Neural progenitor cell (in vitro differentiated cells): ENCODE data around the gene CD46. TPM values are rescaled to one million over a fixed set of nuclear protein-coding genes. Genes with fewer than 3 reads are reported as not detected.

Source experiments
- DNase-seq: peaks from one replicate; pipeline ENCODE4 v3.0.0-alpha.2; 2016; ENCODE audit warnings: low spot score
- H2AFZ ChIP-seq: fragments of 200-600 bp; sonication (generic); replicated peaks from 2 replicates; pipeline ENCODE4 v1.6.1; 2016; ENCODE audit warnings: antibody characterized with exemption
- H3F3A ChIP-seq: fragments of 200-600 bp; sonication (generic); 2 replicates; pipeline ENCODE4 v1.6.1; 2016; ENCODE audit warnings: antibody characterized with exemption, low read depth
- H3K27ac ChIP-seq: fragments of 200-600 bp; sonication (generic); 2 replicates; pipeline ENCODE4 v1.5.1; 2016; ENCODE audit warnings: mild to moderate bottlenecking
- H3K27me3 ChIP-seq: fragments of 200-600 bp; sonication (generic); 2 replicates; pipeline ENCODE4 v1.6.1; 2016; ENCODE audit warnings: mild to moderate bottlenecking, moderate library complexity
- H3K36me3 ChIP-seq: fragments of 200-600 bp; sonication (generic); 2 replicates; pipeline ENCODE4 v1.5.1; 2016
- H3K4me1 ChIP-seq: fragments of 200-600 bp; sonication (generic); 2 replicates; pipeline ENCODE4 v1.6.1; 2016; ENCODE audit warnings: mixed run types
- H3K4me2 ChIP-seq: fragments of 200-600 bp; sonication (generic); 2 replicates; pipeline ENCODE4 v1.6.1; 2016
- H3K4me3 ChIP-seq: fragments of 200-600 bp; sonication (generic); 2 replicates; pipeline ENCODE4 v1.5.1; 2016
- H3K79me2 ChIP-seq: fragments of 200-600 bp; sonication (generic); 2 replicates; pipeline ENCODE4 v1.6.1; 2016; ENCODE audit warnings: low read depth
- H3K9ac ChIP-seq: fragments of 200-600 bp; sonication (generic); 2 replicates; pipeline ENCODE4 v1.6.1; 2016
- H3K9me3 ChIP-seq: fragments of 200-600 bp; sonication (generic); 2 replicates; pipeline ENCODE4 v1.5.1; 2016; ENCODE audit warnings: low read depth
- H4K20me1 ChIP-seq: fragments of 200-600 bp; sonication (generic); 2 replicates; pipeline ENCODE4 v1.6.1; 2016; ENCODE audit warnings: low read depth
- H3K27ac Mint-ChIP-seq: 3 replicates; pipeline ENCODE4 v1.8.0; 2021; ENCODE audit warnings: mixed read lengths
- H3K27me3 Mint-ChIP-seq: 2 replicates; pipeline ENCODE4 v1.8.0; 2022; ENCODE audit warnings: low read depth, mild to moderate bottlenecking, inconsistent platforms, moderate library complexity, mixed read lengths; ENCODE audit not compliant: insufficient read depth
- H3K36me3 Mint-ChIP-seq: 3 replicates; pipeline ENCODE4 v1.8.0; 2021; ENCODE audit warnings: mixed read lengths
- H3K4me1 Mint-ChIP-seq: 3 replicates; pipeline ENCODE4 v1.8.0; 2021; ENCODE audit warnings: mixed read lengths
- H3K4me3 Mint-ChIP-seq: 3 replicates; pipeline ENCODE4 v1.8.0; 2021; ENCODE audit warnings: mild to moderate bottlenecking, moderate library complexity, mixed read lengths
- H3K9me3 Mint-ChIP-seq: 3 replicates; pipeline ENCODE4 v1.8.0; 2020; ENCODE audit warnings: mixed read lengths
- EZH2 ChIP-seq: fragments of 200-600 bp; sonication (generic); IDR thresholded peaks from 2 replicates; pipeline ENCODE4 v1.6.1; 2017; ENCODE audit warnings: antibody characterized with exemption, mild to moderate bottlenecking, moderate library complexity
- EZH2phosphoT487 ChIP-seq: fragments of 200-600 bp; sonication (generic); IDR thresholded peaks from 2 replicates; pipeline ENCODE4 v1.6.1; 2017; ENCODE audit warnings: antibody characterized with exemption
- total RNA-seq: library from RNA; depleted of rRNA; stranded (reverse); fragments of >200 nt; gene quantifications from 2 replicates; pipeline ENCODE4 v1.2.3, GENCODE V29; 2015; ENCODE audit warnings: low replicate concordance
- TF ChIP-seq, protein P1 (sequence below): fragments of 200-600 bp; sonication (generic); IDR thresholded peaks from 2 replicates; pipeline ENCODE4 v1.5.1; 2017; ENCODE audit warnings: antibody characterized with exemption, mild to moderate bottlenecking

Gene CD46
- total RNA-seq, 1 donor from 2014 or later: 186 TPM

DNA sequence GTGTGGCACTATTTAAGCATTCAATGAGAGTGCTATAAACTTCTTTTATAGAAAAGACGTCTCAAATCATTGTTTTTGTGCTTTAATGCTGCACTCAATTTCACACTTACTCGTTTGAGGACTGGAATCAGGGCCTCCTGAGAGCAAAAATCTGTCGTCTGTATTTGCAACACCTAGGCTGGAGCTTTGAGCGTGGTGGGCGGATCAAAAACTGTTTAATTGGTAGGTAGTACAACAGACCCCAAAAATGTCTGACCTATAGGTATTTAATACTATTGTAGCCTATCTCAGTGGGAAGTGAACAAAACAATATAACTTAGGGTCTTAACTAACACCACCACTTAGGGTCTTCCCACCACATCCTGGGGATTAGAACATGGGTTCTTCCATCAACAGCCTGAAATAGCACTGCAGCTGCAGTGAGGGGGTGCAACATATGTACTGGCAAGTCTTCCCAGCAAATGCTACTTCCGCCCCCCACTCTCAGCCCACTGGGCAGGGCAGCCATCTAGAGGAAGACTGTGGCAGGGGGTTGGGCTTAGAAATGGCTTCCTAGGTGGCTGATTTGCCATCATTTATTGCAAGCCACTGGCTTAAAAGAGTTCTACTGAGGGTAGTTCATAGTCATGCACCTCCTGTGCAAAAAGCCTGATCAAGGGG lies 48.3 kb downstream of the CD46 start:
- no peaks in the 10 kb centered on the region for H3K27me3 ChIP-seq
- Mint-ChIP-seq H3K27ac (no peak overlapping the region), H3K9me3 (no peaks in the 10 kb centered on the region), H3K4me3 (no peak overlapping the region), H3K27me3 (no peaks in the 10 kb centered on the region), H3K36me3 (peaks cover 9% of the 10 kb centered on the region), H3K4me1 (peaks cover 3% of the 10 kb centered on the region)
- no peak for DNase-seq
- H2AFZ ChIP-seq: no peak overlapping the region
- H3K79me2 ChIP-seq: no peaks in the 10 kb centered on the region
- H3K9ac ChIP-seq: no peak overlapping the region
- H3K9me3 ChIP-seq: no peaks in the 10 kb centered on the region
- no peak overlapping the region for H3K27ac ChIP-seq
- H3K36me3 ChIP-seq: no peaks in the 10 kb centered on the region
- no peak overlapping the region for H3K4me2 ChIP-seq
- H3F3A ChIP-seq: peaks cover 8% of the 10 kb centered on the region
- TF ChIP-seq, protein P1, sequence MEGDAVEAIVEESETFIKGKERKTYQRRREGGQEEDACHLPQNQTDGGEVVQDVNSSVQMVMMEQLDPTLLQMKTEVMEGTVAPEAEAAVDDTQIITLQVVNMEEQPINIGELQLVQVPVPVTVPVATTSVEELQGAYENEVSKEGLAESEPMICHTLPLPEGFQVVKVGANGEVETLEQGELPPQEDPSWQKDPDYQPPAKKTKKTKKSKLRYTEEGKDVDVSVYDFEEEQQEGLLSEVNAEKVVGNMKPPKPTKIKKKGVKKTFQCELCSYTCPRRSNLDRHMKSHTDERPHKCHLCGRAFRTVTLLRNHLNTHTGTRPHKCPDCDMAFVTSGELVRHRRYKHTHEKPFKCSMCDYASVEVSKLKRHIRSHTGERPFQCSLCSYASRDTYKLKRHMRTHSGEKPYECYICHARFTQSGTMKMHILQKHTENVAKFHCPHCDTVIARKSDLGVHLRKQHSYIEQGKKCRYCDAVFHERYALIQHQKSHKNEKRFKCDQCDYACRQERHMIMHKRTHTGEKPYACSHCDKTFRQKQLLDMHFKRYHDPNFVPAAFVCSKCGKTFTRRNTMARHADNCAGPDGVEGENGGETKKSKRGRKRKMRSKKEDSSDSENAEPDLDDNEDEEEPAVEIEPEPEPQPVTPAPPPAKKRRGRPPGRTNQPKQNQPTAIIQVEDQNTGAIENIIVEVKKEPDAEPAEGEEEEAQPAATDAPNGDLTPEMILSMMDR: no peak
- TF ChIP-seq EZH2phosphoT487: no peak
- TF ChIP-seq EZH2: no peak
- no peaks in the 10 kb centered on the region for H3K4me1 ChIP-seq
- H4K20me1 ChIP-seq: no peaks in the 10 kb centered on the region
- no peak overlapping the region for H3K4me3 ChIP-seq

DNA sequence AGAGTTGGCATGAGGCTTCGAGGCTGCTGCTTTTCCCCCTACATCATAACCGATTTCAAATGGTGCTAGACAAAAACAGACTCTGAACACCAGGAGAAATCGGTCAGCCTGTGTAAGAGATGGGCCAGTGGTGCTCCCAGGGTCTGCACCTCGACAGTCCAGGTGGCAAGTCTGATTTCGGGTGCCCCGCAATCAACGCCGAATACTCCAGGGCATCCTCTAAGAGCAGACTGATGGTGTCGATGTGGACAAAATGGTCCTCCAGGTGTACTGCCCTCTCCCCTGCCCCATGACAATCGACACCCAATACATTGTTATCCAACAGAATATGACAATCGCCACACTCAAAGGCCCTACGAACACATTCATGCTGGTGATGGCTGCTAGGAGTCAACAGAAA lies 50.0 kb downstream of the CD46 start:
- no peaks in the 10 kb centered on the region for H3K4me1 ChIP-seq
- Mint-ChIP-seq H3K27me3 (no peaks in the 10 kb centered on the region), H3K27ac (no peak overlapping the region), H3K4me1 (peaks cover 3% of the 10 kb centered on the region), H3K9me3 (no peaks in the 10 kb centered on the region), H3K36me3 (peaks cover 10% of the 10 kb centered on the region), H3K4me3 (no peak overlapping the region)
- peaks cover 8% of the 10 kb centered on the region for H3F3A ChIP-seq
- H4K20me1 ChIP-seq: no peaks in the 10 kb centered on the region
- no peak overlapping the region for H3K4me3 ChIP-seq
- TF ChIP-seq, protein P1: no peak
- TF ChIP-seq EZH2: no peak
- no peak for TF ChIP-seq EZH2phosphoT487
- H3K36me3 ChIP-seq: no peaks in the 10 kb centered on the region
- no peak overlapping the region for H3K27ac ChIP-seq
- no peak overlapping the region for H3K9ac ChIP-seq
- no peak for DNase-seq
- H3K9me3 ChIP-seq: no peaks in the 10 kb centered on the region
- no peak overlapping the region for H3K4me2 ChIP-seq
- no peaks in the 10 kb centered on the region for H3K79me2 ChIP-seq
- H3K27me3 ChIP-seq: no peaks in the 10 kb centered on the region
- no peak overlapping the region for H2AFZ ChIP-seq

- Histone ChIP-seq H3K4me3 (no peak overlapping the region), H3K27ac (no peak overlapping the region), H3K36me3 (no peaks in the 10 kb centered on the region), H3K27me3 (no peaks in the 10 kb centered on the region), H3K9ac (no peak overlapping the region), H2AFZ (no peak overlapping the region), H4K20me1 (no peaks in the 10 kb centered on the region), H3K4me2 (no peak overlapping the region), H3F3A (peaks cover 3% of the 10 kb centered on the region), H3K79me2 (no peaks in the 10 kb centered on the region), H3K9me3 (no peaks in the 10 kb centered on the region), H3K4me1 (no peaks in the 10 kb centered on the region)
- H3K9me3 Mint-ChIP-seq: no peaks in the 10 kb centered on the region
- peaks cover under 1% of the 10 kb centered on the region for H3K4me1 Mint-ChIP-seq
- H3K4me3 Mint-ChIP-seq: no peak overlapping the region
- DNase-seq: no peak
- peaks cover 12% of the 10 kb centered on the region for H3K36me3 Mint-ChIP-seq
- H3K27me3 Mint-ChIP-seq: no peaks in the 10 kb centered on the region
- TF ChIP-seq EZH2 (no peak), EZH2phosphoT487 (no peak)
- TF ChIP-seq, protein P1: no peak
- H3K27ac Mint-ChIP-seq: no peak overlapping the region
Observed at GRCh38 chr1:207803678-207804077, 51.8 kb downstream of the CD46 start.
